Adipocyte (in vitro differentiated cells): ENCODE data around the gene RLBP1.

Source experiments
- DNase-seq: peaks from one replicate; pipeline ENCODE4 v3.0.0-alpha.2; 2015; ENCODE audit warnings: low read depth
- H3K27me3 ChIP-seq: replicated peaks from 2 replicates; pipeline ENCODE4 v1.7.0; 2013; ENCODE audit warnings: mild to moderate bottlenecking, low read length, moderate library complexity; ENCODE audit not compliant: control insufficient read depth, insufficient read depth
- H3K36me3 ChIP-seq: 2 replicates; pipeline ENCODE4 v1.7.0; 2013; ENCODE audit warnings: low read length, mild to moderate bottlenecking, moderate library complexity; ENCODE audit not compliant: control insufficient read depth, insufficient read depth, severe bottlenecking
- H3K4me1 ChIP-seq: 2 replicates; pipeline ENCODE4 v1.7.0; 2013; ENCODE audit warnings: mild to moderate bottlenecking, low read length, moderate library complexity; ENCODE audit not compliant: control insufficient read depth, insufficient read depth
- H3K4me3 ChIP-seq: 2 replicates; pipeline ENCODE4 v1.7.0; 2013; ENCODE audit warnings: mild to moderate bottlenecking, low read length, moderate library complexity
- H3K9ac ChIP-seq: 2 replicates; pipeline ENCODE4 v1.7.0; 2013; ENCODE audit warnings: mild to moderate bottlenecking, low read length, moderate library complexity
- H3K9me3 ChIP-seq: 2 replicates; pipeline ENCODE4 v1.7.0; 2013; ENCODE audit warnings: mild to moderate bottlenecking, low read length, moderate library complexity; ENCODE audit not compliant: control insufficient read depth

Gene RLBP1

GRCh38 chr15:89175617-89176191, 45.7 kb downstream of the RLBP1 start:
- no peak overlapping the region for H3K4me3 ChIP-seq
- H3K9me3 ChIP-seq, result no peaks in the 10 kb centered on the region
- no peak overlapping the region for H3K9ac ChIP-seq
- H3K36me3 ChIP-seq, result peaks cover 34% of the 10 kb centered on the region
- H3K4me1 ChIP-seq, result peaks cover 32% of the 10 kb centered on the region
- no peaks in the 10 kb centered on the region for H3K27me3 ChIP-seq
- no peak for DNase-seq

- Histone ChIP-seq H3K9me3 (no peaks in the 10 kb centered on the region), H3K4me3 (no peak overlapping the region), H3K9ac (no peak overlapping the region), H3K27me3 (no peaks in the 10 kb centered on the region), H3K4me1 (peaks cover 32% of the 10 kb centered on the region), H3K36me3 (peaks cover 34% of the 10 kb centered on the region)
- DNase-seq, result no peak
Observed at GRCh38 chr15:89174476-89174875, 46.9 kb downstream of the RLBP1 start.

- no peaks in the 10 kb centered on the region for H3K27me3 ChIP-seq
- no peaks in the 10 kb centered on the region for H3K9me3 ChIP-seq
- peaks cover 22% of the 10 kb centered on the region for H3K36me3 ChIP-seq
- H3K4me1 ChIP-seq, result peaks cover 39% of the 10 kb centered on the region
- DNase-seq, result no peak
- H3K9ac ChIP-seq, result peak overlapping the region; percentile 32
- H3K4me3 ChIP-seq, result no peak overlapping the region
Observed at GRCh38 chr15:89172921-89173320, 48.5 kb downstream of the RLBP1 start.

GRCh38 chr15:89171136-89172072, 50.0 kb downstream of the RLBP1 start:
- Histone ChIP-seq H3K4me1 (peaks cover 40% of the 10 kb centered on the region), H3K36me3 (peaks cover 12% of the 10 kb centered on the region), H3K9me3 (no peaks in the 10 kb centered on the region), H3K9ac (no peak overlapping the region), H3K27me3 (no peaks in the 10 kb centered on the region), H3K4me3 (no peak overlapping the region)
- peak; percentile 62 for DNase-seq

GRCh38 chr15:89170364-89170763, 51.0 kb downstream of the RLBP1 start:
- Histone ChIP-seq H3K9me3 (no peaks in the 10 kb centered on the region), H3K4me3 (no peak overlapping the region), H3K27me3 (no peaks in the 10 kb centered on the region), H3K36me3 (peaks cover 1% of the 10 kb centered on the region), H3K9ac (no peak overlapping the region), H3K4me1 (peaks cover 49% of the 10 kb centered on the region)
- no peak for DNase-seq

GRCh38 chr15:89168316-89168833, 53.0 kb downstream of the RLBP1 start:
- peaks cover 10% of the 10 kb centered on the region for H3K36me3 ChIP-seq
- peaks cover 47% of the 10 kb centered on the region for H3K4me1 ChIP-seq
- no peak overlapping the region for H3K4me3 ChIP-seq
- H3K9me3 ChIP-seq, result no peaks in the 10 kb centered on the region
- H3K9ac ChIP-seq, result no peak overlapping the region
- H3K27me3 ChIP-seq, result no peaks in the 10 kb centered on the region
- DNase-seq, result no peak

- no peaks in the 10 kb centered on the region for H3K27me3 ChIP-seq
- H3K36me3 ChIP-seq, result peaks cover 10% of the 10 kb centered on the region
- H3K9ac ChIP-seq, result no peak overlapping the region
- H3K4me1 ChIP-seq, result peaks cover 39% of the 10 kb centered on the region
- H3K4me3 ChIP-seq, result no peak overlapping the region
- no peaks in the 10 kb centered on the region for H3K9me3 ChIP-seq
- DNase-seq, result peak; percentile 64
Observed at GRCh38 chr15:89167267-89168176, 53.9 kb downstream of the RLBP1 start.

- no peak overlapping the region for H3K4me3 ChIP-seq
- peaks cover 21% of the 10 kb centered on the region for H3K36me3 ChIP-seq
- no peaks in the 10 kb centered on the region for H3K27me3 ChIP-seq
- peak overlapping the region; percentile 58 for H3K9ac ChIP-seq
- DNase-seq, result no peak
- H3K9me3 ChIP-seq, result no peaks in the 10 kb centered on the region
- peaks cover 36% of the 10 kb centered on the region for H3K4me1 ChIP-seq
Observed at GRCh38 chr15:89165677-89166076, 55.7 kb downstream of the RLBP1 start.

- Histone ChIP-seq H3K4me3 (no peak overlapping the region), H3K4me1 (peaks cover 36% of the 10 kb centered on the region), H3K9me3 (no peaks in the 10 kb centered on the region), H3K36me3 (peaks cover 23% of the 10 kb centered on the region), H3K9ac (no peak overlapping the region), H3K27me3 (no peaks in the 10 kb centered on the region)
- no peak for DNase-seq
Observed at GRCh38 chr15:89164712-89165211, 56.6 kb downstream of the RLBP1 start.

- H3K36me3 ChIP-seq, result peaks cover 23% of the 10 kb centered on the region
- peaks cover 35% of the 10 kb centered on the region for H3K4me1 ChIP-seq
- H3K27me3 ChIP-seq, result no peaks in the 10 kb centered on the region
- H3K4me3 ChIP-seq, result no peak overlapping the region
- no peak overlapping the region for H3K9ac ChIP-seq
- DNase-seq, result no peak
- H3K9me3 ChIP-seq, result no peaks in the 10 kb centered on the region
Observed at GRCh38 chr15:89163271-89164055, 57.9 kb downstream of the RLBP1 start.
